ENCODE measurements around the gene CD68. TPM values are rescaled to one million over a fixed set of nuclear protein-coding genes. Genes with fewer than 3 reads are reported as not detected.

CD68 gene
- total RNA-seq, 1 experiment from 2014 or later = 51.6 TPM

DNA sequence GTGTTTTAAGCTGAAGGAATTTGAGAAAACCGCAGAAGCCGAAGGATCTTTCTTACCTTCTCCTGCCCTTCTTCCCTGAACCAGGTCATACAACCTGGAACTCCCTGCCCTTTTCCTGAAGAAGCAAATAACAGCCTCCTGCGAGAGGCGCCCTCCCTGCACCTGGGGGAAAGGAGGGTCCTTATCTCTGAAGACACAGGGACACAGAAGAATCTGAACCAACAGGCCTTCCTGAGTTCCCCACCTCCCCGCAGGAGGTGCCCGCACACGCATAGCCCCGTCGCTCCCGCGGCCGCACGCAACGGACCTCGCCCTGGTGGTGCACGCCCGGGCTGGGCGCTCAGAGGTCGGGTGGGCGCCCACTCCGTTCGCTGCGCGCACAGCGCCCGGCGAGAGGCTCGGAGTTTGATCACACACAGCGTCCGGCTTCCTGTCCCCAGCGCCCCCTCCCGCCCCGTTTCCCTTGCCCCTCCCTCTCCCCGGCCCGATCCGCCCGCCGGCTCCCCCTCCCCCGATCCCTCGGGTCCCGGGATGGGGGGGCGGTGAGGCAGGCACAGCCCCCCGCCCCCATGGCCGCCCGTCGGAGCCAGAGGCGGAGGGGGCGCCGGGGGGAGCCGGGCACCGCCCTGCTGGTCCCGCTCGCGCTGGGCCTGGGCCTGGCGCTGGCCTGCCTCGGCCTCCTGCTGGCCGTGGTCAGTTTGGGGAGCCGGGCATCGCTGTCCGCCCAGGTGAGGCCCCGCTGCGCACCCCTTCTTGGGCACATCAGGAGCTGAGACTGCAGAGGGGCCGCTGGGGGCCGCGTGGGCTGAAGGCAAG lies 30.6 kb upstream of the CD68 start, which contains the start of gene TNFSF12:
Gene TNFSF12 (plus strand): TSS at position 474 of the 816 bp plus-strand sequence. CDS start 96 bp downstream, at position 570.
- ATAC-seq (peak; percentile 85), DNase-seq (ENCODE audit: low read depth, low spot score) (no peak)
- Histone ChIP-seq H3K4me3 (ENCODE audit: low read depth in 2 of 2, low read length in 2 of 2) (peak within 1 kb of the TSS; percentile 50 to 67), H3K9me3 (ENCODE audit: control insufficient read depth, insufficient read depth, low read depth, low read length) (no peaks in the 10 kb centered on the region), H3K27ac (ENCODE audit: low read length) (peak within 1 kb of the TSS; percentile 58), H3K36me3 (ENCODE audit: control insufficient read depth, insufficient read depth, low read length) (no peaks in the 10 kb centered on the region), H3K27me3 (ENCODE audit: control insufficient read depth, insufficient read depth, low read length) (no peaks in the 10 kb centered on the region), H3K4me1 (ENCODE audit: control insufficient read depth, insufficient read depth, low read length) (peaks cover 5% of the 10 kb centered on the region; the same call in 1 of the 2 replicates)
- BruUV-seq (replicated peaks) = no TSS peak
- in situ Hi-C loops (cut with HindIII; ENCODE audit: low pct_unique_long_range_greater_than_20kb, low sequenced_read_pairs) (no loop called here), intact Hi-C loops (cut with micrococcal nuclease; ENCODE audit: unreplicated experiment) (no loop called here)
- ChIA-PET CTCF (no interaction called here), POLR2A (no interaction called here)
- no peak; the same call in 1 of the 2 replicates for TF ChIP-seq CTCF (IDR thresholded peaks at IDR 0.05)
- TF ChIP-seq TCF7L2 (IDR thresholded peaks at IDR 0.05; ENCODE audit: low read depth, low read length) = no peak
- no peak for TF ChIP-seq POLR2AphosphoS5 (IDR thresholded peaks at IDR 0.05; ENCODE audit: low read depth, low read length)
- TF ChIP-seq, protein P1, sequence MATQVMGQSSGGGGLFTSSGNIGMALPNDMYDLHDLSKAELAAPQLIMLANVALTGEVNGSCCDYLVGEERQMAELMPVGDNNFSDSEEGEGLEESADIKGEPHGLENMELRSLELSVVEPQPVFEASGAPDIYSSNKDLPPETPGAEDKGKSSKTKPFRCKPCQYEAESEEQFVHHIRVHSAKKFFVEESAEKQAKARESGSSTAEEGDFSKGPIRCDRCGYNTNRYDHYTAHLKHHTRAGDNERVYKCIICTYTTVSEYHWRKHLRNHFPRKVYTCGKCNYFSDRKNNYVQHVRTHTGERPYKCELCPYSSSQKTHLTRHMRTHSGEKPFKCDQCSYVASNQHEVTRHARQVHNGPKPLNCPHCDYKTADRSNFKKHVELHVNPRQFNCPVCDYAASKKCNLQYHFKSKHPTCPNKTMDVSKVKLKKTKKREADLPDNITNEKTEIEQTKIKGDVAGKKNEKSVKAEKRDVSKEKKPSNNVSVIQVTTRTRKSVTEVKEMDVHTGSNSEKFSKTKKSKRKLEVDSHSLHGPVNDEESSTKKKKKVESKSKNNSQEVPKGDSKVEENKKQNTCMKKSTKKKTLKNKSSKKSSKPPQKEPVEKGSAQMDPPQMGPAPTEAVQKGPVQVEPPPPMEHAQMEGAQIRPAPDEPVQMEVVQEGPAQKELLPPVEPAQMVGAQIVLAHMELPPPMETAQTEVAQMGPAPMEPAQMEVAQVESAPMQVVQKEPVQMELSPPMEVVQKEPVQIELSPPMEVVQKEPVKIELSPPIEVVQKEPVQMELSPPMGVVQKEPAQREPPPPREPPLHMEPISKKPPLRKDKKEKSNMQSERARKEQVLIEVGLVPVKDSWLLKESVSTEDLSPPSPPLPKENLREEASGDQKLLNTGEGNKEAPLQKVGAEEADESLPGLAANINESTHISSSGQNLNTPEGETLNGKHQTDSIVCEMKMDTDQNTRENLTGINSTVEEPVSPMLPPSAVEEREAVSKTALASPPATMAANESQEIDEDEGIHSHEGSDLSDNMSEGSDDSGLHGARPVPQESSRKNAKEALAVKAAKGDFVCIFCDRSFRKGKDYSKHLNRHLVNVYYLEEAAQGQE (IDR thresholded peaks at IDR 0.05; ENCODE audit: insufficient read depth in 1 of 2, low read depth in 2 of 2, low read length in 1 of 2) = no peak
- no peak for TF ChIP-seq SIN3A (IDR thresholded peaks at IDR 0.05; ENCODE audit: borderline replicate concordance, insufficient read depth, low read depth, low read length)

GRCh38 chr17:7549401-7550055 lies 29.9 kb upstream of the CD68 start:
- ChIA-PET POLR2A (no interaction called here), CTCF (no interaction called here)
- no TSS peak for BruUV-seq (replicated peaks)
- ATAC-seq = peak; percentile 84
- Histone ChIP-seq H3K27ac (ENCODE audit: low read length) (peak overlapping the region; percentile 7; the same call in 1 of the 2 replicates), H3K36me3 (ENCODE audit: control insufficient read depth, insufficient read depth, low read length) (no peaks in the 10 kb centered on the region), H3K4me1 (ENCODE audit: control insufficient read depth, insufficient read depth, low read length) (peaks cover 5% of the 10 kb centered on the region; the same call in 1 of the 2 replicates), H3K27me3 (ENCODE audit: control insufficient read depth, insufficient read depth, low read length) (no peaks in the 10 kb centered on the region), H3K4me3 (ENCODE audit: low read depth in 2 of 2, low read length in 2 of 2) (peak overlapping the region; percentile 50 to 67), H3K9me3 (ENCODE audit: control insufficient read depth, insufficient read depth, low read depth, low read length) (no peaks in the 10 kb centered on the region)
- DNase-seq (ENCODE audit: low read depth, low spot score) = no peak
- TF ChIP-seq, protein P1 (IDR thresholded peaks at IDR 0.05; ENCODE audit: insufficient read depth in 1 of 2, low read depth in 2 of 2, low read length in 1 of 2) = no peak
- TF ChIP-seq CTCF (IDR thresholded peaks at IDR 0.05) (no peak), SIN3A (IDR thresholded peaks at IDR 0.05; ENCODE audit: borderline replicate concordance, insufficient read depth, low read depth, low read length) (no peak), TCF7L2 (IDR thresholded peaks at IDR 0.05; ENCODE audit: low read depth, low read length) (no peak), POLR2AphosphoS5 (IDR thresholded peaks at IDR 0.05; ENCODE audit: low read depth, low read length) (no peak)
- intact Hi-C loops (cut with micrococcal nuclease; ENCODE audit: unreplicated experiment) = no loop called here
- in situ Hi-C loops (cut with HindIII; ENCODE audit: low pct_unique_long_range_greater_than_20kb, low sequenced_read_pairs) = no loop called here

Measured in Panc1 (cell line).